MCF 10A (cell line): ENCODE measurements around the gene PPP2R5A. TPM values are rescaled to one million over a fixed set of nuclear protein-coding genes. Genes with fewer than 3 reads are reported as not detected.

Source experiments
- BruUV-seq: library from RNA; stranded (reverse); fragments of 400-500 nt; replicated peaks from 2 replicates; lab custom pipeline; 2021; lab: Mats Ljungman, UMichigan
- CTCF ChIA-PET: fragments of 300-600 bp; sonication (Branson Sonifier 250); formaldehyde crosslinking; extraction: SDS; loops from one replicate; lab custom pipeline; 2021; ENCODE audit warnings: antibody characterized with exemption, inconsistent platforms; lab: Yijun Ruan, JAX
- POLR2A ChIA-PET: fragments of 300-600, 350-650 bp; sonication (Branson Sonifier 250); formaldehyde crosslinking; extraction: SDS; loops from one replicate; lab custom pipeline; 2020; ENCODE audit warnings: antibody characterized with exemption, inconsistent platforms; lab: Yijun Ruan, JAX
- DNase-seq: peaks from one replicate; pipeline ENCODE4 v3.0.0-alpha.2; 2018; ENCODE audit not compliant: unreplicated experiment
- H3K27ac Mint-ChIP-seq: one replicate; pipeline ENCODE4 v1.8.0; 2022; ENCODE audit warnings: mild to moderate bottlenecking, low read depth, mixed read lengths; ENCODE audit not compliant: unreplicated experiment
- H3K27me3 Mint-ChIP-seq: one replicate; pipeline ENCODE4 v1.8.0; 2022; ENCODE audit warnings: mixed read lengths; ENCODE audit not compliant: insufficient read depth, unreplicated experiment
- H3K36me3 Mint-ChIP-seq: one replicate; pipeline ENCODE4 v1.8.0; 2022; ENCODE audit warnings: mild to moderate bottlenecking, moderate library complexity, mixed read lengths; ENCODE audit not compliant: insufficient read depth, unreplicated experiment
- H3K4me1 Mint-ChIP-seq: one replicate; pipeline ENCODE4 v1.8.0; 2022; ENCODE audit warnings: mixed read lengths; ENCODE audit not compliant: insufficient read depth, unreplicated experiment
- H3K4me3 Mint-ChIP-seq: one replicate; pipeline ENCODE4 v1.8.0; 2022; ENCODE audit warnings: mild to moderate bottlenecking, moderate library complexity, mixed read lengths; ENCODE audit not compliant: unreplicated experiment
- H3K9me3 Mint-ChIP-seq: one replicate; pipeline ENCODE4 v1.8.0; 2022; ENCODE audit warnings: mixed read lengths; ENCODE audit not compliant: unreplicated experiment
- CTCF ChIP-seq: fragments of 200-600 bp; IDR thresholded peaks from one replicate; pipeline ENCODE4 v1.8.0; 2022; ENCODE audit warnings: antibody characterized with exemption, mild to moderate bottlenecking; ENCODE audit not compliant: unreplicated experiment
- intact Hi-C: fragments of 100-400 bp; cut with micrococcal nuclease; formaldehyde crosslinking; loops from 2 replicates; pipeline ENCODE4 v1.14.1; 2022
- total RNA-seq: library from RNA; stranded (reverse); gene quantifications from 2 replicates; pipeline ENCODE4 v1.2.3, GENCODE V29; 2022

The PPP2R5A gene
- total RNA-seq, 1 experiment from 2014 or later = 38.6 TPM

DNA sequence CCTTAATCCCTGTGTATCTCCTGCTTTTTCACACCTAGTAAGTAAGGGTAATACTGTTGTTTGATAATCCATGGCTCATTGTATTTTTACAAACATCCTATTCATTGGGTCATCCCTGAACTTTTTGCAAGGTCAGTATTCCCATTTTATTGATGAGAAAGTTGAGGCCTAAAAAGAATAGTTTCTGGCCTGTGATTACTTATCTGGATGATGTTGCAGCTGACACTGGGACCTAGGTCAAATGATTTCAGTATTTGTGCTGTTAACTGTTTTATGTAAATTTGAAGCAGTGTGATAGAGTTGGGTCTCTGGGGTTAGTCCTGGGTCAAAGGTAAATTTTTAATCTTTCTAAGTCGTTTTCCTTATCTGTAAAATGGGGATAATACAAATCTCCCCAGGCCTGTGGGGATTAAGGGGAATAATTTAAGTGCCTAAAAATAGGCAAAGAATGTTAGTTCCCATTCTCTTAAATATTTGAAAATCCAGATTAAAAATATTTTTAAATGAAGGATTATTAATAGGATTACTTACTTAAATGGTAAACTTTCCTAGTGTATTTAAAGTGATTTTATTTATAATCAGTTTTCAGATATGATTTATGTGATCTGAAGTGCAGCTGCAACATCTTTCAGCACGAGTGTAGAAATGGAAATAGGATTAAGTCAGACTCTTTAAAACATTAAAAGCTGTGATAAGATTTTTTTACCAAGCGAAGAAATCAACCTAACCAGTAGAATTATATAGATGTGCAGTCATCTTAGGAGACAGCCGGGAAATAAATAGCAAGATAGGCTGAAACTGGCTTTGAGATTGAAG is 4.3 kb downstream of the PPP2R5A start:
- TF ChIP-seq CTCF = no peak
- Mint-ChIP-seq H3K27me3 (no peaks in the 10 kb centered on the region), H3K4me1 (peaks cover 47% of the 10 kb centered on the region), H3K9me3 (no peaks in the 10 kb centered on the region), H3K27ac (no peak overlapping the region), H3K4me3 (no peak overlapping the region), H3K36me3 (no peaks in the 10 kb centered on the region)
- intact Hi-C loops = loop anchor here (5.0 kb wide), 4 partner anchors 153 to 607 kb away; partner anchors contain the start of genes LPGAT1, NSL1 and TATDN3
- ChIA-PET POLR2A (interaction anchor here (0.6 to 6.1 kb wide), 7 partner anchors 12 to 254 kb away, joined by 3 to 64 read pairs (median 8); partner anchors contain the start of genes DTL and INTS7), CTCF (interaction anchor here (0.6 to 7.7 kb wide), 7 partner anchors 23 to 257 kb away, joined by 3 to 278 read pairs (median 50); partner anchors contain the start of genes DTL and INTS7)
- DNase-seq = no peak
- no TSS peak for BruUV-seq

GRCh38 chr1:212290608-212291007 is 5.4 kb downstream of the PPP2R5A start:
- no TSS peak for BruUV-seq
- H3K9me3 Mint-ChIP-seq = no peaks in the 10 kb centered on the region
- POLR2A ChIA-PET = interaction anchor here (0.9 to 6.1 kb wide), 14 partner anchors 9 to 267 kb away, joined by 3 to 64 read pairs (median 5); partner anchors contain the start of genes DTL and INTS7
- intact Hi-C loops = loop anchor here (1.0 to 5.0 kb wide), 5 partner anchors 78 to 608 kb away; no protein-coding TSS in a partner anchor
- no peaks in the 10 kb centered on the region for H3K36me3 Mint-ChIP-seq
- no peak overlapping the region for H3K4me3 Mint-ChIP-seq
- H3K27ac Mint-ChIP-seq = peak overlapping the region; percentile 25
- no peak for TF ChIP-seq CTCF
- H3K27me3 Mint-ChIP-seq = no peaks in the 10 kb centered on the region
- peak; percentile 55 for DNase-seq
- H3K4me1 Mint-ChIP-seq = peaks cover 54% of the 10 kb centered on the region
- CTCF ChIA-PET = interaction anchor here (0.6 to 7.7 kb wide), 44 partner anchors 9 to 759 kb away, joined by 3 to 278 read pairs (median 4); partner anchors contain the start of genes DTL and INTS7

- intact Hi-C loops = loop anchor here (1.0 to 5.0 kb wide), 5 partner anchors 77 to 609 kb away; no protein-coding TSS in a partner anchor
- POLR2A ChIA-PET = interaction anchor here (0.5 to 6.1 kb wide), 14 partner anchors 10 to 500 kb away, joined by 3 to 64 read pairs (median 4); partner anchors contain the start of genes DTL, INTS7, NSL1 and TATDN3
- Mint-ChIP-seq H3K27me3 (no peaks in the 10 kb centered on the region), H3K9me3 (no peaks in the 10 kb centered on the region), H3K4me1 (peaks cover 54% of the 10 kb centered on the region), H3K4me3 (no peak overlapping the region), H3K27ac (peak overlapping the region; percentile 25), H3K36me3 (no peaks in the 10 kb centered on the region)
- CTCF ChIA-PET = interaction anchor here (0.5 to 7.7 kb wide), 50 partner anchors 8 to 607 kb away, joined by 3 to 278 read pairs (median 4); partner anchors contain the start of genes DTL and INTS7
- BruUV-seq = no TSS peak
- peak; percentile 85 for DNase-seq
- peak; percentile 80 for TF ChIP-seq CTCF
Measured at GRCh38 chr1:212291505-212292134, 6.4 kb downstream of the PPP2R5A start.
